LNCAP (cell line): ENCODE results near the gene RNF34.

ENCODE experiments used
- TF ChIP-seq, protein P1 (sequence below): fragments of 450-650 bp; IDR thresholded peaks from 2 replicates; pipeline ENCODE4 v1.5.1; 2017; ENCODE audit warnings: mild to moderate bottlenecking

The RNF34 gene

DNA sequence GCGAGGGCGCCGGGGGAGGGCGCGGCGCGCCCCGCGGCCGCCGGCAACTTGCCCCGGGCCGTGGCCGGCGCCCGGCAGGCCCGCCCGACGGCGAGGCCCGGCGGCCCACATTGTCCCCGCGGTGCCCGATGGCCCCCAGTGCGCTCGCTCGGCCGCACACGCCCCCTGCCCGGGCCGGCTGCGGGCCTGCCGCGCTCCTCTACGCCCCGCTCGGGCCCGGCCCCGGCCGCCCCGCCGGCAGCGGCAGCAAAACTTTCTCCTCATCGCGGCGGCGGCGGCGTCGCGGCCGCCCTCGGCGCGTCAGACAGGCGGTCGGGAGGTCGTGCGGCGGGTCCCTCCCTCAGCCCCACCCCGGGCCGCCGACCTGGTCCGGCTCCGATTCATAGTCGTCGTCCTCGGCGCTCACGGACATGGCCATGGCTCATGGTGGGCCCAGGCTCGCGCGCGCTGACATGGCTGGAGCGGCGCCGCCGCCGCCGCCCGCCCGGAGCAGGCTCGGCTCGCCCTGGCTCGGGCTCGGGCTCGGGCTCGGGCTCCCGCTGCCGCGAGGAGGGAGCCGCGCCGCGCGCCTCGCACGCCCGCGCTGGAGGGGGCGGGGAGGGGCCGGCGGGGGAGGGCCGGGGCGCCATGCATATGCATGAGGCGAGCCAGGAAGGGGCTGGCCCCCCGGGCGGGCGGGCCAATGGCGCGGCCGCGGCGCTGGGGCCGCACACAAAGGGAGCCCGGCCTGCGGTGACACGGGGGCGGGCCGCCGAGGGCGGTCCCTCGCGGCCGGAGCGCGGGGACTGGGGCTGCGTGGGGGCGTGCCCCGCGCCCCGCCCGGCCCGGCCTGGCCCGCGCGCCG, 67.1 kb downstream of the RNF34 start:
- TF ChIP-seq, protein P1, sequence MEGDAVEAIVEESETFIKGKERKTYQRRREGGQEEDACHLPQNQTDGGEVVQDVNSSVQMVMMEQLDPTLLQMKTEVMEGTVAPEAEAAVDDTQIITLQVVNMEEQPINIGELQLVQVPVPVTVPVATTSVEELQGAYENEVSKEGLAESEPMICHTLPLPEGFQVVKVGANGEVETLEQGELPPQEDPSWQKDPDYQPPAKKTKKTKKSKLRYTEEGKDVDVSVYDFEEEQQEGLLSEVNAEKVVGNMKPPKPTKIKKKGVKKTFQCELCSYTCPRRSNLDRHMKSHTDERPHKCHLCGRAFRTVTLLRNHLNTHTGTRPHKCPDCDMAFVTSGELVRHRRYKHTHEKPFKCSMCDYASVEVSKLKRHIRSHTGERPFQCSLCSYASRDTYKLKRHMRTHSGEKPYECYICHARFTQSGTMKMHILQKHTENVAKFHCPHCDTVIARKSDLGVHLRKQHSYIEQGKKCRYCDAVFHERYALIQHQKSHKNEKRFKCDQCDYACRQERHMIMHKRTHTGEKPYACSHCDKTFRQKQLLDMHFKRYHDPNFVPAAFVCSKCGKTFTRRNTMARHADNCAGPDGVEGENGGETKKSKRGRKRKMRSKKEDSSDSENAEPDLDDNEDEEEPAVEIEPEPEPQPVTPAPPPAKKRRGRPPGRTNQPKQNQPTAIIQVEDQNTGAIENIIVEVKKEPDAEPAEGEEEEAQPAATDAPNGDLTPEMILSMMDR = no peak

GRCh38 chr12:121467638-121468498, 68.0 kb downstream of the RNF34 start:
- TF ChIP-seq, protein P1 = no peak

- TF ChIP-seq, protein P1 = no peak
Observed at GRCh38 chr12:121468499-121468801, 68.5 kb downstream of the RNF34 start.

- TF ChIP-seq, protein P1 = no peak
Observed at GRCh38 chr12:121470751-121471150, 70.8 kb downstream of the RNF34 start.

DNA sequence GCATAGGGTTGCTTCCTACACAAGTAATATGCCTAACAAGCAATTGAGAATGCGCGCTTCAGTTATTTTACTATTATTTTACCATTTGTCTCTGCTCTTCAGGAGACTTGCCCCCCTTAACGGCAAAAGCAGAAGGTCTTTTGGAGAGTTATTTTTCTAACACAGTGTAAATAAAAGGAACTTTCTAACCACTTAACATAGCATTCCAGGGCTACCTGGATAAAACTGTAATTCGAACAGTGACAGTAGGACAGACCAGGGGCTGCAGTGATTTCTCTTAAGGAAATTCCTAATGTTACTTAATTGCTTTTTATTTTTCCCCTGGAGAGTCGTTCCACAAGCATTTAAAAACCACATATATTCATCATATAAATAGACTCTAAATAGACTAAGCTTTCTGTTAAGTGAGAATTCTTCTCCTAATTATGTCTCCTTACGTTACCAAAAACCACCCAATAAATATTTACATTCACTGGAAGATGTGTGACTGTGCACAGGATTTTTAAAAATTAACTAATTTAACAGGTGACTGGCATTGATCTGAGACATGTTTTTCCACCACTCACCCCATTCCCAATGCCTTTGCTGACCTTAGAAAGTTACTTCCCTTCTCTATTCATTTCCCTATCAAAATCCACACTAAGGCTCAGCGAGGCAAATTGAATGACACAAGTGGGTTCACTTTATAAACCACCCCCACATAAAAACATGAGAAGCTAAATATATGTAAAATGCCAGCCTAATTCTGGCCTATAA, 72.4 kb downstream of the RNF34 start:
- TF ChIP-seq, protein P1 = no peak
